Measurements from ENCODE around the gene SF3B6.

DNA sequence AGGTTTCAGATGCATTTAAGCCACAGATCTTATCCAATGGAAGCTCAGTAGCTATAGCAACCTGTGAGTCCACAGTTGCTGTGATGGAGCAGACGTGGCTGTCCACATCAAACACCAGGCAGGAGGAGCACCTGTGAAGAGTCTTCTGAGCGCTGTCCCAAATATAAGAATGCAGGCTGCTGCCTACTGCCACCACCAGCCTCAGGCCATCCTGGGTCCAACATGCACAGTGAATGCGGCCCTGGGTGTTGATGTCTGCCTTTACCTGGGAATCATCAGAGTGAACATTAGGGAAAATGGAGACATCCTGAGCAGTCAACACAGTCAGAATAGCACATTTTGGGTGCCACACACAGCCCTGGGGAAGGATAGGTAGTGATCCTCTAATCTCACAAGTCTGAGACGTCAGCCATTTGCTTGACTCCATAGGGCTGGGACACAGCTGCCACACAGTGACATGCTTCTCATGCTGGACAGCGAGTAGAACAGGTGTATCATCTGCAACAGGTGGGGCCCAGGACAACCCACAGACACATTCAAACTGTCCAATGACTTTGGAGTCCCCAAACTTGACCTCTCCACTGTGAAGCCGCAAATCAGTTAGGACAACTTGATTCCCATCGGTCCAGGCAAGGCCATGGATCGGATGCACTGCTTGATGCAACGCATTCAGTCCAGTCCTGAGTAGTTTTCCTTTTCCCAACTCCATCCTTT lies 37.2 kb downstream of the SF3B6 start:
- TF ChIP-seq, protein P1, sequence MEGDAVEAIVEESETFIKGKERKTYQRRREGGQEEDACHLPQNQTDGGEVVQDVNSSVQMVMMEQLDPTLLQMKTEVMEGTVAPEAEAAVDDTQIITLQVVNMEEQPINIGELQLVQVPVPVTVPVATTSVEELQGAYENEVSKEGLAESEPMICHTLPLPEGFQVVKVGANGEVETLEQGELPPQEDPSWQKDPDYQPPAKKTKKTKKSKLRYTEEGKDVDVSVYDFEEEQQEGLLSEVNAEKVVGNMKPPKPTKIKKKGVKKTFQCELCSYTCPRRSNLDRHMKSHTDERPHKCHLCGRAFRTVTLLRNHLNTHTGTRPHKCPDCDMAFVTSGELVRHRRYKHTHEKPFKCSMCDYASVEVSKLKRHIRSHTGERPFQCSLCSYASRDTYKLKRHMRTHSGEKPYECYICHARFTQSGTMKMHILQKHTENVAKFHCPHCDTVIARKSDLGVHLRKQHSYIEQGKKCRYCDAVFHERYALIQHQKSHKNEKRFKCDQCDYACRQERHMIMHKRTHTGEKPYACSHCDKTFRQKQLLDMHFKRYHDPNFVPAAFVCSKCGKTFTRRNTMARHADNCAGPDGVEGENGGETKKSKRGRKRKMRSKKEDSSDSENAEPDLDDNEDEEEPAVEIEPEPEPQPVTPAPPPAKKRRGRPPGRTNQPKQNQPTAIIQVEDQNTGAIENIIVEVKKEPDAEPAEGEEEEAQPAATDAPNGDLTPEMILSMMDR (IDR thresholded peaks at IDR 0.05): no peak
- no peak for TF ChIP-seq POLR2A (IDR thresholded peaks at IDR 0.05)
